Measurements from ENCODE around the gene FKBP1A.
"Not testable (repeated sequence)": the region's sequence is repeated elsewhere in the genome, so short reads cannot be mapped to it uniquely, and the experiment has no call there.

DNA sequence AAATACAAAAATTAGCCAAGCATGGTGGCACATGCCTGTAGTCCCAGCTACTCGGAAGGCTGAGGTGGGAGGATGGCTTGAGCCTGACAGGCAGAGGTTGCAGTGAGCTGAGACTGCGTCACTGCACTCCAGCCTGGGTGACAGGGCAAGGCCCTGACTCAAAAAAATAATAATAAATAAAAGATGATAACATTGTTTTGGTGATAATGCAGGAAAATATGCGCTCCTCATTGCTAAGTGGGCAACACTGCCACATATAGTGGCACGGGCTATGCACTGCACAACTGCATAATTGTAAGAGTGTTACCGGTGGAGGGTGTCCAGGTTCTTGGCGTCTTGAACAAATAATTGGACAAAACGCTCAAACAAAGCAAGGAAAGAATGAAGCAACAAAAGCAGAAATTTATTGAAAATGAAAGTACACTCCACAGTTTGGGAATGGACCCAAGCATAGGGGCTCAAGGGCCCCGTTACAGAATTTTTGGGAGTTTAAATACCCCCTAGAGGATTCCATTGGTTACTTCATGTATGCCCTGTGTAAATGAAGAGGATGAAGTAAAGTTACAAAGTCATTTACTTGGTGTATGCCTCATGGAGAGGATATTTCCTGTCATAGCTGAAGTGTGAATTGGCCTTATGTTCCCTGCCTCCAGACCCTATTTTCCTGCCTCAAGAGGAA lies 49.3 kb downstream of the FKBP1A start:
- not testable (repeated sequence) for TF ChIP-seq CTCF, POLR2A (IDR thresholded peaks at IDR 0.05)

Measured in prostate gland (tissue), 2 donors.